ENCODE measurements around the gene USP3.
"Not testable (repeated sequence)": the region's sequence is repeated elsewhere in the genome, so short reads cannot be mapped to it uniquely, and the experiment has no call there.

Gene USP3

GRCh38 chr15:63597038-63597790 is 92.8 kb downstream of the USP3 start, which contains the start of gene FBXL22:
FBXL22 (plus strand) TSS chr15:63597387; CDS start chr15:63597393, 6 bp downstream.
- DNase-seq, result no peak

GRCh38 chr15:63597821-63598220 is 93.4 kb downstream of the USP3 start:
- no peak for DNase-seq

- DNase-seq, result no peak
Observed at GRCh38 chr15:63598473-63599400, 94.3 kb downstream of the USP3 start.

GRCh38 chr15:63599401-63600000 is 95.1 kb downstream of the USP3 start:
- peak in 5 of 6 experiments; percentile 22 to 38 (median 29) for DNase-seq

- DNase-seq, result peak in 4 of 6 experiments; percentile 31 to 61 (median 42)
Observed at GRCh38 chr15:63600001-63600615, 95.7 kb downstream of the USP3 start.

GRCh38 chr15:63600616-63601025 is 96.2 kb downstream of the USP3 start:
- DNase-seq, result peak; percentile 77 to 92 (median 86)

GRCh38 chr15:63601026-63601703 is 96.8 kb downstream of the USP3 start:
- DNase-seq, result peak; percentile 46 to 69 (median 62)

GRCh38 chr15:63601704-63602185 is 97.4 kb downstream of the USP3 start:
- peak in 3 of 6 experiments; percentile 6 to 52 (median 29) for DNase-seq

- no peak for DNase-seq
Observed at GRCh38 chr15:63602595-63602994, 98.2 kb downstream of the USP3 start.

GRCh38 chr15:63603516-63603915 is 99.1 kb downstream of the USP3 start:
- no peak for DNase-seq

GRCh38 chr15:63604281-63604680 is 99.9 kb downstream of the USP3 start:
- no peak for DNase-seq

- no peak for DNase-seq
Observed at GRCh38 chr15:63605036-63605435, 100.6 kb downstream of the USP3 start.

- peak; percentile 16 to 58 (median 32) for DNase-seq
Observed at GRCh38 chr15:63605816-63606215, 101.4 kb downstream of the USP3 start.

- DNase-seq, result no peak
Observed at GRCh38 chr15:63606308-63606707, 101.9 kb downstream of the USP3 start.

GRCh38 chr15:63608989-63609388 is 104.6 kb downstream of the USP3 start:
- DNase-seq, result no peak

- DNase-seq, result no peak
Observed at GRCh38 chr15:63609448-63609847, 105.1 kb downstream of the USP3 start.

- DNase-seq, result peak; percentile 24 to 68 (median 51)
Observed at GRCh38 chr15:63610209-63610841, 105.9 kb downstream of the USP3 start.

- DNase-seq, result no peak
Observed at GRCh38 chr15:63611177-63611576, 106.8 kb downstream of the USP3 start.

- no peak for DNase-seq
Observed at GRCh38 chr15:63612300-63612699, 107.9 kb downstream of the USP3 start.

GRCh38 chr15:63615935-63616334 is 111.5 kb downstream of the USP3 start:
- DNase-seq, result no peak

- DNase-seq, result not testable (repeated sequence)
Observed at GRCh38 chr15:63617147-63617546, 112.8 kb downstream of the USP3 start.
